SK-N-SH treated with all-trans-retinoic acid at 6 μM for 48 hours (cell line): Measurements from ENCODE around the gene AFAP1.

Experiments used
- ATAC-seq: fragments of 200-7000 bp; cut with Tn5 transposase; 3 replicates; pipeline ENCODE4 v1.9.1; 2020; ENCODE audit warnings: mild to moderate bottlenecking, moderate library complexity
- ARNTL ChIP-seq: fragments of 450-650 bp; formaldehyde crosslinking; IDR thresholded peaks from 2 replicates; pipeline ENCODE4 v1.5.0; 2020; ENCODE audit warnings: low read depth, mild to moderate bottlenecking, moderate library complexity, borderline replicate concordance
- CSRNP3 ChIP-seq: fragments of 250-450 bp; sonication (Bioruptor Pico); IDR thresholded peaks from 2 replicates; pipeline ENCODE4 v1.5.1; 2021; ENCODE audit warnings: mild to moderate bottlenecking, moderate library complexity
- ESRRG ChIP-seq: fragments of 250-450 bp; sonication (Bioruptor Pico); IDR thresholded peaks from 2 replicates; pipeline ENCODE4 v1.6.1; 2021; ENCODE audit warnings: mild to moderate bottlenecking
- ISL1 ChIP-seq: fragments of 250-450 bp; sonication (Bioruptor Pico); IDR thresholded peaks from 2 replicates; pipeline ENCODE4 v2.1.2; 2022; ENCODE audit warnings: mild to moderate bottlenecking, moderate library complexity
- PATZ1 ChIP-seq: fragments of 250-450 bp; sonication (Bioruptor Pico); IDR thresholded peaks from 2 replicates; pipeline ENCODE4 v1.8.0; 2020; ENCODE audit warnings: mild to moderate bottlenecking, moderate library complexity, borderline replicate concordance
- POU6F1 ChIP-seq: fragments of 250-450 bp; sonication (Bioruptor Pico); IDR thresholded peaks from 2 replicates; pipeline ENCODE4 v1.8.0; 2021; ENCODE audit warnings: low read depth, mild to moderate bottlenecking, moderate library complexity, borderline replicate concordance
- RARB ChIP-seq: fragments of 250-450 bp; sonication (Bioruptor Pico); IDR thresholded peaks from 2 replicates; pipeline ENCODE4 v1.8.0; 2021; ENCODE audit warnings: mild to moderate bottlenecking, moderate library complexity
- SNAI2 ChIP-seq: fragments of 250-450 bp; sonication (Bioruptor Pico); IDR thresholded peaks from 2 replicates; pipeline ENCODE4 v1.5.0; 2020; ENCODE audit warnings: mild to moderate bottlenecking, moderate library complexity
- TCF4 ChIP-seq: fragments of 250-450 bp; sonication (Bioruptor Pico); IDR thresholded peaks from 2 replicates; pipeline ENCODE4 v1.8.0; 2021; ENCODE audit warnings: mild to moderate bottlenecking, moderate library complexity, borderline replicate concordance
- TOX ChIP-seq: fragments of 250-450 bp; sonication (Bioruptor Pico); IDR thresholded peaks from 2 replicates; pipeline ENCODE4 v1.8.0; 2021; ENCODE audit warnings: mild to moderate bottlenecking, moderate library complexity, borderline replicate concordance
- TSHZ2 ChIP-seq: fragments of 250-450 bp; sonication (Bioruptor Pico); IDR thresholded peaks from 2 replicates; pipeline ENCODE4 v1.5.0; 2020; ENCODE audit warnings: mild to moderate bottlenecking, moderate library complexity
- ZC3H10 ChIP-seq: fragments of 250-450 bp; sonication (Bioruptor Pico); IDR thresholded peaks from 2 replicates; pipeline ENCODE4 v1.5.1; 2021; ENCODE audit warnings: mild to moderate bottlenecking, moderate library complexity
- TF ChIP-seq, protein P1 (sequence below): fragments of 250-450 bp; sonication (Bioruptor Pico); IDR thresholded peaks from 2 replicates; pipeline ENCODE4 v1.5.1; 2020; ENCODE audit warnings: low read depth, mild to moderate bottlenecking, moderate library complexity

Gene AFAP1

DNA sequence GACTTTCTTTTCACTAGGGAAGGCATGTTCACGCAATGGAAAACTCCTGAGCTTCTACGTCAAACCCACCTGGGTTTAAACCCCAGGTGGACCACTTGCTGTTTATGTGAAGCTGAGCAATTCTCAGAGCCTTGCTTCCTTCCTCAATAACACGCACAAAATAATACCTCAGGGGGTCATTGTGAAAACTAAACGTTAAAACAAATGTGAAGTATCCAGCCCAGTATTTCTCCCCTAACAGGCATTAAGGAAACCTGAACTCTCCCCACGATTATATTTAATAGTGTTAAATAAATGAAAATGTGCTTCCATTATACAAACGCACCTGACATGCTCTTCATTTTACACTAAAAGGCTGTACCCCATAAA is 117.5 kb downstream of the AFAP1 start (continued):
- TF ChIP-seq POU6F1 (CRISPR knock-in tag) (no peak), ZC3H10 (CRISPR knock-in tag) (no peak), ARNTL (no peak), ISL1 (CRISPR knock-in tag) (no peak), TOX (CRISPR knock-in tag) (no peak), RARB (CRISPR knock-in tag) (no peak), PATZ1 (CRISPR knock-in tag) (no peak)

GRCh38 chr4:7821245-7822136 is 118.2 kb downstream of the AFAP1 start:
- no peak for ATAC-seq
- TF ChIP-seq TCF4 (CRISPR knock-in tag) = peak; percentile 86
- no peak for TF ChIP-seq TOX (CRISPR knock-in tag)

DNA sequence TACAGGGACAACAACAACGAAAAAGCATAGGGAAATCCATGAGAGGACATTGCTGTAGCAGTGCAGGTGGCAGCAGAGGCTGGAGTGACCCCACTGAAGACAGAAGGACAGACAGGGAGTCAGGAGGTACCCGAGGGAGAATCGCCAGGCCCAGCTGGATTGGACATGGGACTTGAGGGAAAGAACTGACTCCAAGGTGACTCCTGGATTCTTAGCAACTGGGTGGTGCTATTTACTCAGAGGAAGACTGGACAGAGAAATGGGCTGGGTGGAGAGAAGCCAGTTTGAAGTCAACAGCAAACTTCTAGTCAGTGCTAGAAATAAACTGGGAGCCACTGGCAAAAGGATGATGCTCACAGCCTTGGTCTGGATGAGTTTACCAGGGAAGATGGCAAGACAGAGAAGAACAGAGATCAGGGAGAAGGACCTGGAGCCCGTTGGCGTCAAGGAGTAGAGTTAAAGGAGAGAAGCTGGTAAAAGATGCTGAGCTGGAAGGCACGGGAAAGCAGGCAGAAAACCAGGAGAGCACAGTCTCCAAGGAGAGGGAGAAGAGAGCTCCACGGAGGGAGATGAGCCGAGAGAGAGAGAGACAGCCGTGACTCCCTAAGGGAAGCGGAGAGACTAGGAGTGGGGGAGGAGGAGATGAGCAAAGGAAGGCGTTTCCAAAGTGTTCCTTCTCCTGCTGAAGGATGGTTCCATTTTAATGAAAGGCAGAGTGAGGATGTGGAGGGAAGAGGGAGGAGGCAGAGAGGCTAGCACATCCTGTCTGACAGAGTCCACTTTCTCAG is 119.4 kb downstream of the AFAP1 start:
- ATAC-seq = no peak
- TF ChIP-seq TSHZ2 (CRISPR knock-in tag) = no peak
- no peak for TF ChIP-seq ZC3H10 (CRISPR knock-in tag)
- no peak for TF ChIP-seq ARNTL
- no peak for TF ChIP-seq ESRRG (CRISPR knock-in tag)
- TF ChIP-seq, protein P1, sequence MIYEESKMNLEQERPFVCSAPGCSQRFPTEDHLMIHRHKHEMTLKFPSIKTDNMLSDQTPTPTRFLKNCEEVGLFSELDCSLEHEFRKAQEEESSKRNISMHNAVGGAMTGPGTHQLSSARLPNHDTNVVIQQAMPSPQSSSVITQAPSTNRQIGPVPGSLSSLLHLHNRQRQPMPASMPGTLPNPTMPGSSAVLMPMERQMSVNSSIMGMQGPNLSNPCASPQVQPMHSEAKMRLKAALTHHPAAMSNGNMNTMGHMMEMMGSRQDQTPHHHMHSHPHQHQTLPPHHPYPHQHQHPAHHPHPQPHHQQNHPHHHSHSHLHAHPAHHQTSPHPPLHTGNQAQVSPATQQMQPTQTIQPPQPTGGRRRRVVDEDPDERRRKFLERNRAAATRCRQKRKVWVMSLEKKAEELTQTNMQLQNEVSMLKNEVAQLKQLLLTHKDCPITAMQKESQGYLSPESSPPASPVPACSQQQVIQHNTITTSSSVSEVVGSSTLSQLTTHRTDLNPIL (CRISPR knock-in tag) = no peak
- TF ChIP-seq CSRNP3 = no peak
- TF ChIP-seq, all 23 proteins: peak for 0

GRCh38 chr4:7819446-7819845 is 120.2 kb downstream of the AFAP1 start:
- ATAC-seq = no peak
- no peak for TF ChIP-seq SNAI2 (CRISPR knock-in tag)
- TF ChIP-seq PATZ1 (CRISPR knock-in tag) = no peak
- no peak for TF ChIP-seq ZC3H10 (CRISPR knock-in tag)
